GM10266 (cell line): Measurements from ENCODE around the gene OR2G3.

ENCODE experiments used
- DNase-seq: peaks from one replicate; pipeline ENCODE4 v3.0.0; 2012; ENCODE audit errors: extremely low spot score
- CTCF ChIP-seq: IDR thresholded peaks from 2 replicates; pipeline ENCODE4 v1.5.1; 2012; ENCODE audit warnings: mild to moderate bottlenecking, low read depth; ENCODE audit not compliant: control insufficient read depth, insufficient read depth; ENCODE audit errors: missing control alignments

Gene OR2G3

GRCh38 chr1:247578946-247579460 is 26.4 kb upstream of the OR2G3 start:
- DNase-seq: no peak
- no peak for TF ChIP-seq CTCF

- no peak for TF ChIP-seq CTCF
- no peak for DNase-seq
These were observed 17.3 kb upstream of the OR2G3 start, which contains the start of gene OR2G2 for GRCh38 chr1:247588060-247588459. Gene OR2G2, plus strand, starts transcription at chr1:247588360. Its CDS starts 0 bp downstream, at chr1:247588360.

GRCh38 chr1:247613405-247613804 is 8.0 kb downstream of the OR2G3 start:
- DNase-seq: no peak
- TF ChIP-seq CTCF: no peak

GRCh38 chr1:247614625-247615024 is 9.2 kb downstream of the OR2G3 start:
- TF ChIP-seq CTCF: no peak
- DNase-seq: no peak

- no peak for TF ChIP-seq CTCF
- DNase-seq: no peak
These were observed 22.6 kb downstream of the OR2G3 start for GRCh38 chr1:247627951-247628350.

- TF ChIP-seq CTCF: no peak
- no peak for DNase-seq
These were observed 32.6 kb downstream of the OR2G3 start for GRCh38 chr1:247638011-247638410.

DNA sequence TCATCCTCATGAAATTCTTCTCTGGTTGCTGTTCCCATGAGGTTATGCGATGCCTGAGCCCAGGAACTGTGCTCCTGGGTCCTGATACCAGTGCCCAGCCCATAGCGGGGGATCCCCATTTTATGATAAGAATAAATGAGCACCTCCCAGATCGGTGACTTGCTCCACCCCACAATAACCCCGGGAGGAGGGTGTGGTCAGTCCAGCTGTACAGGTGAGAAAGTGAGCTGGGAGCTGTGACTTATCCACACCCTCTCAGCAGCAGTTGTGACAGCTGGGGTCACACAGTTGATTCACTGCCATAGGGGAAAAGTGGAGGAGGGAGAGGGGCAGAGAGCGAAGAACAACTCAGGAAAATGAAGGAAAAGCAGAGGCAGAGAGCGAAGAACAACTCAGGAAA is 33.4 kb downstream of the OR2G3 start:
- TF ChIP-seq CTCF: no peak
- no peak for DNase-seq
